UCSD-AML1 (cell line): ENCODE results near the gene VPS45.
"Not testable (repeated sequence)": the region's sequence is repeated elsewhere in the genome, so short reads cannot be mapped to it uniquely, and the experiment has no call there.

Experiments used
- DNase-seq: peaks from one replicate; lab custom pipeline; 2025; ENCODE audit not compliant: unreplicated experiment; lab: John Stamatoyannopoulos, UW

The VPS45 gene, protein sequence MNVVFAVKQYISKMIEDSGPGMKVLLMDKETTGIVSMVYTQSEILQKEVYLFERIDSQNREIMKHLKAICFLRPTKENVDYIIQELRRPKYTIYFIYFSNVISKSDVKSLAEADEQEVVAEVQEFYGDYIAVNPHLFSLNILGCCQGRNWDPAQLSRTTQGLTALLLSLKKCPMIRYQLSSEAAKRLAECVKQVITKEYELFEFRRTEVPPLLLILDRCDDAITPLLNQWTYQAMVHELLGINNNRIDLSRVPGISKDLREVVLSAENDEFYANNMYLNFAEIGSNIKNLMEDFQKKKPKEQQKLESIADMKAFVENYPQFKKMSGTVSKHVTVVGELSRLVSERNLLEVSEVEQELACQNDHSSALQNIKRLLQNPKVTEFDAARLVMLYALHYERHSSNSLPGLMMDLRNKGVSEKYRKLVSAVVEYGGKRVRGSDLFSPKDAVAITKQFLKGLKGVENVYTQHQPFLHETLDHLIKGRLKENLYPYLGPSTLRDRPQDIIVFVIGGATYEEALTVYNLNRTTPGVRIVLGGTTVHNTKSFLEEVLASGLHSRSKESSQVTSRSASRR

DNA sequence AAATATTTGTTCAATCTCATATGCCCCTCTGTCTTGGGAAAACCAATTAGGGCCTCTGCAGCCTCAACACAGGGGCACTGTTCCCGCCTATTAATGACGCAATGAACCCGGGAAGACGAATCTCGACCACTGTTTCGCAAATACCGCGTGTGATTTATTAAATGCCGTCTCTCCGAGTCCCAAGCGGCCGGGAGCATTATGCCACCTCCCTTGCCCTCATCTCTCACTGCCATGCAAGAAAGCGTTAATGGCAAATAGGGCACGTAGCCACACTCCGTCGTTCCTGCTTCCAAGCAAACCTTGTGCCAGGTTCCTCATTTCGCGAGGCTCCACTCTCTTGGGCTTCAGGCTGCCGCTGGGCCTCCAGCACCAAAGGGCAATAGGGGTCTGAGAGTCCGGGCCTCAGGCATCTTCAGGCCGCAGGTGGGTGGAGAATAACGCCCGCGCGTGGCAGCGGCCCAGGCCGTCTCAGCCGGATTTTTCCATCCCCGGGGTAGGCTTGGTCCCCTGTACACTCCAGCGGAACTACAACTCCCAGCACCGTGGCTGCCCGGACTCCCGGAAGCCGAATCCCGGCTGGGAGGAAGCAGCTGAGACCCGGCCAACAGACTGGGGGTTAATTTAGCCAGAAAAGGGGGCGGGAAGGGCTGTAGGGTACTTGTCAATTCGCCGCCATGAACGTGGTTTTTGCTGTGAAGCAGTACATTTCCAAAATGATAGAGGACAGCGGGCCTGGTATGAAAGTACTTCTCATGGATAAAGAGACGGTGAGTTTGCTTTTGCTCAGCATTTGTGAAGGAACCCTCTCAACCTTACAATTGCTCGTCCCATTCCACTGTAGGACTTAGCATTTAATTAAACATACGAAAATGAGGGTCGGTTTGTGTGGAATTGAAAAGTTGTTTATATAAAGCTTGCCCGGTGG is at the start of gene VPS45:
Gene VPS45 (plus strand): TSS at position 593 of the 925 bp plus-strand sequence. CDS start 82 bp downstream, at position 675.
- DNase-seq: peak; percentile 87

DNA sequence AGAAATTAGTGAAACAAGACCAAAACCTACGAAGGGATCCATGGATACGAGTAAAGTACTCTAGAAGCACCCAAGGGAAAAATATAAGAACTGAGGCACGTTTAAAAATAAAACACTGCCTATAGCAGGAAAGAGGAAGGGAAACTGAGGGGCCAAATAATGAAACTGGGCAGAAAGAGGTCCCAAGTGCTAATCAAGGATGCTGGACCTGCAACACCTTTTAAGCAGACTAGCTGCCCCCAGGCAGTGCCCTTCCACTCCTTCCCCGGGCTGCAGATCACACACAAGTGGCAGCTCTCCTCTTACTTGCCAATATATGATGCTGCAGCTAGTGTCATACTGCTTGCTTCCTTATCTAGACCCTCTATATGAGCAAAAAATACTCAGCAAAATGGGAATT is 49.4 kb upstream of the VPS45 start:
- DNase-seq: no peak

DNA sequence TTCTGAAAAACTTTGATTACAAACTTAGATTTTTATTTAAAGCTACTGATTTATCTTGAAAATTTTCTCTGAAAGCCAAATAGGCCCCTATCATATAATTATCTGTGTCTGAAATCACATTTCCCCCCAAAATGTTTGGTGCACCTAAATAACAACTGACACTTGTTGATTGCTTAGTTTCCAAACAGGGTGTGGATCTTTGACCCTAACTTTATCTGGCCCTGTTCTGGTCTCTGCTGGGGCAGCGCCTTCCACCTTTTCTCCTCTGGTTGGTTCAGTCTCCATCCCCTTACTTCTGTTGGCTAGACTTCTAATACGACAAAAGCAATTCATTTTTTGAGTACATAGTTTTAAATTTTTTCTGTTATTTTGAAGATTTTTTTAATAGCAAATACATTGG is 46.9 kb upstream of the VPS45 start:
- DNase-seq: no peak

DNA sequence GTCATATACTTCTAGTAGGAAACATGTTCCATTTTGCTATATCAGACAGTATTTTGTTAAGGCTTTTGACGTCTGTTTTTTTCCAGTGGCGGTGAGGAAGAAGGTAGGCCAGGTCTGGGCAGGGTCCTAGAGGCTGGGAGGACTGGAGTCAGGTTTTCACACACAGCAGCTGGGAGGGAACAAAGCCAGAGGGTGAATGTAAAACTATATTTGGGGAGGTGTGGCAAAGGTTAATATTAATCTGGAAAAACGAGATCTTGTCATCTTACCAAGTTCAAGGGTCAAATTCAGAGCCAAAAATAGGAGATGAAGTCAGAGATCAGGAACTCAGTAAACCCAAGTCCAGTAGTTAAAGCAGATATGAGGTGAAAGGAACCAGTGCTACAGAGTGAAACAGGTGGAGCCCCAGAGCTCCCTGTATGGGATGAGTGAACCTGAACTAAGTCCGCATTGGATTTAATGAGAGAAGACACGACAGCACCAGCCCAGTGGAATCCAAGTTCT is 46.3 kb upstream of the VPS45 start:
- DNase-seq: no peak

DNA sequence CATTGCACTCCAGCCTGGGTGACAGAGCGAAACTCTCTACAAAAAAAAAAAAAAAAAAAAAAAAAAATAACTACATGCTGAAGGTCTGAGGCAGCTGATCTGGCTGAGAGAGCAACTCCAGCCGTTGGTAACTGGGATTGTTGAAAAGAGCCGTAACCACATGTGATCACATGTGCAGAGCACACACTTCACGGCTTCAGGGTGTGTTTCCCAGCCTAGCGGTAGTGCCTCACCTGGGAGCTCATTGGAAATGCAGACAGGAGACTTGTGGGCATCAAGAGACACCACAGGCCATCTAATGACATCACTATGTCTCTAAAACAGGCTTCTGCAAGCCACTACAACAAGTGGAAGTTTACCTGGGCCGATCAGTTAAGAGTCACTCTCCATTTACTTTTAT is 45.2 kb upstream of the VPS45 start:
- DNase-seq: no peak

DNA sequence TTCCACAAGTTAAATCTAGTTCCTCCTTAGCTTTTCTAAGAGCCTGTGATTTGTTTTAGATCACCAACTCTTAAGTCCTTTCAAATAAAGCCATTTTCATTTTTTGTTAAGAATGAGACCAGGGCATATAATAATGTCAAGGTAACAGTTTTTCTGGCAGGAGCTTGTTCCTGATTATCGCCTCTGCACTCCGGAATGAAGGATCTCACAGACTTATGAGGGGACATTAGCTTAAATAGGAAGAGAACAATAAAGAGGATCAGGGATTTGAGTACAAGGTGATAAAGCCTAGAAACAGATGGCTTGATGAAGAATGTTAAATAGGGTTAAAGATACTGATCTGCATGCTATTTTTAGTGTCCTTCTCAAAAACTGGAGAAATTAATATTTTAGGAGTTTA is 43.4 kb upstream of the VPS45 start:
- DNase-seq: no peak

DNA sequence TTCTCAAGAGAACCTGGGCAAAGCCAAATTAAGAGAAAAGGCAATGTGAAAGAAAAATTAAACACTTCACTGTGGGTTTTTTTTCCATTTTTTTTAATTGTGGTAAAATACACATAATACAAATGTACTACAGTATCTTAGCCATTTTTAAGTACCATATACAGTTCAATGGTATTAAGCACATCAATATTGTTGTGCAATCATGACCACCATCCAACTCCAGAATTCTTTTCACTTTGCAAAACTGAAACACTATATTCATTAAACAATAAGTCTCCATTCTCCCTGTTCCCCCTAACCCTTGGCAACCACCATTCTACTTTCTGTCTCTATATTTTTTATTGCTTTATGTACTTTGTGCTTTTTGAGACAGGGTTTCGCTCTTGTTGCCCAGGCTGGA is 39.3 kb upstream of the VPS45 start:
- no peak for DNase-seq

DNA sequence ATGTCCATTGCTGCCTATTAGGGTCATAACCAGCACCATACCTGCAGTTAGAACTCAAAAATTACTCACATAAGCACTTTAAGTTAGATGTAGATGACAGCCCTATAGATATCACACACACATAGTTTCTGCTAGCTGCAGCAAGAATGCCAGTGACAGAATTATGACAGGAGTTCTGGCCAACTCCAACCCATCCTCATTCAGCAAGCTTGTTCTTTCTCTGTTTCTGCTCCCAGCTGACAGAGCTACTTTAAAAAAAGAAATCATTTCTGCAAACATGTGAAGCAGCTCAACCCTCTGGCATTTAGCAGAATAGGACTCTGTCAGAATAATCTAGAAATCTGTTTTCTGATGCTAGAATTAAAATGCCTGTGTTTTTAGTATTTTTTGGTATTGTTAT is 33.2 kb upstream of the VPS45 start:
- DNase-seq: no peak

DNA sequence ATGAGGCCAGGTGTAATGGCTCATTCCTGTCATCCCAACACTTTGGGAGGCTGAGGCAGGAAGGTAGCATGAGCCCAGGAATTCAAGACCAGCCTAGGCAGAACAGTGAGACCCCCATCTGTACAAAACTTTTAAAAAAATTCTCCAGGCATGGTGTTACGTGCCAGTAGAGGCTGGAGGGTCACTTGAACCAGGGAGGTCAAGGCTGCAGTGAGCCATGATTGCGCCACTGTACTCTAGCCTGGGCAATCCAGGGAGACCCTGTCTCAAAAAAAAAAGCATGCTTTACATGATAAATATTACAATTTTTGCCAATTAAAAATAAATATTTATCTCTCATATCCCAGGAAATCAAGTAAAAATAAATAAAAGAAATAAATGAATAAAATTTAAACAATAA is 17.6 kb upstream of the VPS45 start:
- DNase-seq: no peak

DNA sequence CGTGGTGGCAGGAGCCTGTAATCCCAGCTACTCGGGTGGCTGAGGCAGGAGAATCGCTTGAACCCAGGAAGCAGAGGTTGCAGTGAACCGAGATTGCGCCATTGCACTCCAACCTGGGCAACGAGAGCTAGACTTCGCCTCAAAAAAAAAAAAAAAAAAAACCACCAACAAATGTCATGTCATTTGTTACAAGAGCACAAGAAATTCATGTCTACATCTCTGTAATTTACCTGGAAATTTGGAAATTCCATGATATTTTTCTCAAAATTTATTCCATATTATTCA is 16.5 kb upstream of the VPS45 start:
- no peak for DNase-seq

DNA sequence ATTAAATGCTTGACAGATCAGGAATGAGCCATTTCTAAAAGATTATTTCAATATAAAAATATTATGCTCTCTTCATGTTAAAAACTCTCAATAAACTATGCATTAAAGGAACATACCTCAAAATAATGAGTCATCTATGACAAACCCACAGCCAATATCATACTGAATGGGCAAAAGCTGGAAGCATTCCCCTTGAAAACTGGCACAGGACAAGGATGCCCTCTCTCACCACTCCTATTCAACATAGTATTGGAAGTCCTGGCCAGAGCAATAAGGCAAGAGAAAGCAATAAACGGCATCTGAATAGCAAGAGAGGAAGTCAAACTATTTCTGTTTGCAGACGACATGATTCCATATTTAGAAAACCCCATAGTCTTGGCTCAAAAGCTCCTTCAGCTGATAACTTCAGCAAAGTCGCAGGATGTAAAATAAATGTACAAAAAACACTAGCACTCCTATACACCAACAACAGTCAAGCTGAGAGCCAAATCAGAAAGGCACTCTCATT is 15.6 kb upstream of the VPS45 start:
- DNase-seq: not testable (repeated sequence)

DNA sequence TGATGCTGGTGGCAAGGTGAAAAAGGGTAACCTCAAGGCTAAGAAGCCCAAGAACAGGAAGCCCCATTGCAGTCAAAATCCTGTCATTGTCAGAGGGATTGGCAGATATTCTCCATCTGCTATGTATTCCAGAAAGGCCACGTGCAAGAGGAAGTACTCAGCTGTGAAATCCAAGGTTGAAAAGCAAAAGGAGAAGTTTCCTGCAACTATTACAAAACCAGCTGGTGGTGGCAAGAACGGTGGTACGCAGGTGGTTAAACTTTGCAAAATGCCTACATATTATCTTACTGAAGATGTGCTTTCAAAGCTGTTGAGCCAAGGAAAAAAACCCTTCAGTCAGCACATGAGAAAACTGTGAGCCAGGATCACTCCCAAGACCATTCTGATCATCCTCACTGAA is 13.7 kb upstream of the VPS45 start:
- DNase-seq: peak; percentile 12

DNA sequence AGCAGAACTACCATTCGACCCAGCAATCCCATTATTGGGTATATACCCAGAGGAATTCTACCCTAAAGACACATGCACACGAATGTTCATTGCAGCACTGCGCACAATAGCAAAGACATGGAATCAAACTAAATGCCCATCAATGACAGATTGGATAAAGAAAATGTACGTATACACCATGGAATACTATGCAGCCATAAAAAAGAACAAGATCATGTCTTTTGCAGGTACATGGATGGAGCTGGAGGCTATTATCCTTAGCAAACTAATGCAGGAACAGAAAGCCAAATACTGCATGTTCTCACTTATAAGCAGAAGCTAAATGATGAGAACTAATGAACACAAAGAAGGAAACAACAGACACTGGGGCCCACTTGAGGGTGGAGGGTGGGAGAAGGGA is 12.1 kb upstream of the VPS45 start:
- DNase-seq: not testable (repeated sequence)

DNA sequence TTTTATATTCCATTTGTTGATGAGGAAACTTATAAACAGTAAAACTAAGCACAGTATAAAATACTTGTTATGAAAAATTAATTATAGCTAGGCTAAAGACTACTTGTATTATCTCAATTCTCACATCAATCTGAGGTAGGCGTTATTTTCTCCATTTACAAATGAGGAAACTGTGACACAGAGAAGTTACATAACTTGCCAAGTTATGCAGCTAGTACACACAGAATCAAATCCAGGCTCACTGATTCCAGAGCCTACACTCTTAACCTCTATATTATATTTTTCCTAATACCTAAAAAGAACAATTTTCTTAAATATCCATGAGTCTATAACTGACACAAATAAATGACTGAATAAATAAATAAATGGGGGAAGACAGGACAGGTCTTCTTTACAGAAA is 11.2 kb upstream of the VPS45 start:
- DNase-seq: no peak

DNA sequence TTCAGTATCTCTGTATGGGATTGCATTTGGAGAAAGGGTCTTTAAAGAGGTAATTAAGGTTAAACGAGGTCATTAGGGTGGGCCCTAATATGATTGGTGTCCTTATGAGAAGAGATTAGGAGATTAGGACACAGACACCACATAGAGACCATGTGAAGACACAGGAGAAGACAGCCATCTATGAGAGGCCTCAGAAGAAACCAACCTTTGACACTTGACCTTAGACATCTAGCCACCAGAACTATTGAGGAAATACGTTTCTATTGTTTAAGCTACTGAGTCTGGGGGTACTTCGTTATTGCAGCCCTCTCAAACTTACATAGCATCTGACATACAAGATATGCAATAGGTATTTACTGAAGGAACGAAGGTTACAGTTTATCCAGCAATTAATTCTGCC is 7.3 kb upstream of the VPS45 start:
- no peak for DNase-seq

DNA sequence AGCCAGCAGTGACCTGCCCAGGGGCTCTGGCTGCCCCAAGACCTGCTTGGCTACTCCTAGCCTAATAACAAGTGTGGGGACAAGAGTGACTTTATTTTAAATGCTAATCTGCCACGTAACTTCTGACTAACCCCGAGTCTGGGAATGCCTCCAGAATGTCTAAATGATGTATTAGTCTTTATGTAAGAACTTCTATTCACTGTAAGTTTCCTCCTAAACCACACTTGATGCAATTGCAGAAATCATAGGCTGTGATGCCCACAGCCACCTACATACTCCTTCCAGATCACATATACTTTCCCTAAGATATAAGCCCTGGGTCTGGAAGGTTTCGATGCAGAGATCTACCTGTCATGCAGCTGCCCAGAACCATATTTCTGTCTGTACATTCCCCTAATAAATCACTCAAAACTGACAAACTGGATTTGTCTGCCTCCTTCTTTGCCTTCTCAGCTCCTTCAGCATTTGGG is 5.9 kb upstream of the VPS45 start:
- DNase-seq: no peak

DNA sequence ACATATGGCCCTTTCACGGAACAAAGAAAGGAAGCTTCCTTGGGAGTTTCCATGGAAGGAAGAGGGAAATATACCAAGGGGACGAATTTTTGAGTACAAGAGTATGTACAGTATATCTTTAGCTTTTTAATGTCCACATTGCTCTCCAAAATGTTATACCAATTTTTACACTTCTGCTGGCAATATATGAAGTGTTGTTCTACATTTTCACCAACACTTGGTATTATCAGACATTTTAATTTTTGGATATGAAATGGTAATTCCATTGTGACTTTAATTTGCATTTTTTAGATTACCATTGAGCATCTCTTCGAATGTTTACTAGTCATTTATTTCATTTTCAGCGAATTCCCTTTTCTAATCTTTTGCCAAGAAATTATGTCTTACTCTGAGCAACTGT is 5.5 kb upstream of the VPS45 start:
- DNase-seq: no peak

DNA sequence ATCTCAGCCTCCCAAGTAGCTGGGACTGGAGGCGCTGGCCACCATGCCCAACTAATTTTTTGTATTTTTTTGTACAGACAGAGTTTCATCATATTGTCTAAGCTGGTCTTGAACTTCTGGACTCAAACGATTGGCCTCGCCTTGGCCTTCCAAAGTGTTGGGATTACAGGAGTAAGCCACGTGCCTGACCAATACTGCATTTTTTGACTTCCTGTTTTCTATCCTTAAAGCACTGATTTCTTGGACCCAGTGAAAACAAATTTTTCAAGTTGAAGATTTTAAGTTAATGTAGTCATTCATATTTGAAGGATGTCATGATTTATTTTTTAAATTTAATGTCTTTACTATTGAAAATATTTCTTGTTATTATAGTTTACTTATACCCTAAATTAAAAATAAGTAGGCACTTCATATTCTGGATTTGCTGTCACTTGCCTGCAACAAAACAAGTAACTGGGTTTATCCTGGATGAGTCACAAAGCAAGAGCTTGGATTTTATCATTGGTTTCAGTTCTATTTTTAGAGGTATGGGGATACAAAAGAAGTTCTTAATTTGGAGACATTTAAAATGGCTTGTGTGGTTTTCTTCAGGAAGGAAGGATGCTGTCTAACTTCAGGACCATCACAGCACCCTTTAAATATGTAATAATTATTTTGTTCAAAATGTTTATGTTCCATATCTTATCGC is 2.2 kb upstream of the VPS45 start:
- no peak for DNase-seq

DNA sequence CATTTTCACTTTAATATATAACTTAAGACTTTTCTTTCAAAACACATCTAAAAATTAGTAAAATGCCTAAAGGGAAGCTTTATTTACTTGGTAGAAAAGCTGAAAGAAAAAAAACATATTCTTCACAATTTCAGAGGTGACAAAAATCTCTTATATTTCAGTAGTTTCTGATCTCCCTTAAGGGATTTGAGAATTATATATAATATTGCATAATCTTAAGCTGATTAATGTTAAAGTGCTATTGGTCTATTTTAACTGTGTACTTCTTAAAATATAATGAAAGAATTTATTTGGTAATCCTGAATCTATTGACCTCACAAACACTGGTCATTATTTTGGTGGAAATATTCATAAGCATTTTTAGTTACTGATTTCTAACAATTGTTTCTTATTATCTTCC is 1.2 kb upstream of the VPS45 start:
- no peak for DNase-seq

DNA sequence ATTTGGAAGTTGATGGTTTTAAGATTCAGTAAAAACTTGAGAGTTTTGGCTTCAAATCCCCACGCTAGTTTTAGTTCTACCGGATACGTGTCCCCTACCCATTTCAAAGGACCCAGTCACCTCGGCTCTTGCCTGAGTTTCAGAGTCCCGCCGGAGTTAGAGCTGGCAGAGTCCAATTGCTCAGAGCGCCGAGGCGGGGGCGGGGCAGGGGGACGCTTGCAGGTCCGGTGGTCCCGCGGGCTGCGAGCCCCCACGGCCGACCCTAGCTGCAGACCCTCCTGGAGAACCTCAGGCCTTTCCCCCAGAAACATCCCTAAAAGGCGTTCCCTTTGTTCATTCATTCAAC is 765 bp upstream of the VPS45 start:
- DNase-seq: peak; percentile 65

DNA sequence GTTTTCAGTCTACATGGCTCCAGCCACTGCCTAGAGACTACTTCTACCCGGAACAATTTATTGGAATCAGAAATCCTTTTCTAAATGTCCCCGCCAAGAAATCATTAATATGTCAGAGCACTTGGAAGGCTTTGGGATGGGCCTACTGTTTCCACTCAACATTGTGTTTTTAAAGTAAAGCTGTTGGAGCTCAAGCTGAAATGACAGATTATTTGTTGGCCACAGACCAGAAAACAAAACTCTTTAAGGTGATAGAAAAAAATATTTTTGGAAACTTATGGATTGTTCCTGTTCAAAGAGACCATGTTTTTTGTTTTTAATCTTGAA is 496 bp downstream of the VPS45 start:
- no peak for DNase-seq
